Endothelial cell of umbilical vein (primary cell): ENCODE measurements around the gene AKNA. TPM values are rescaled to one million over a fixed set of nuclear protein-coding genes. Genes with fewer than 3 reads are reported as not detected.

Source experiments
- BruUV-seq: library from RNA; stranded (reverse); fragments of 400-500 nt; replicated peaks from 2 replicates; lab custom pipeline; 2021; lab: Mats Ljungman, UMichigan
- CTCF ChIA-PET: fragments of 300-600, 350-600 bp; sonication (Branson Sonifier 250); formaldehyde crosslinking; loops from one replicate; lab custom pipeline; 2021; ENCODE audit warnings: antibody characterized with exemption, inconsistent platforms; lab: Charles Lee
- POLR2A ChIA-PET: fragments of 300-600, 350-600 bp; sonication (Branson Sonifier 250); formaldehyde crosslinking; loops from one replicate; lab custom pipeline; 2021; ENCODE audit warnings: antibody characterized with exemption, inconsistent platforms; lab: Charles Lee
- DNase-seq: peaks from one replicate; pipeline ENCODE4 v3.0.0-alpha.2; 2011; ENCODE audit warnings: low read depth, low spot score
- FAIRE-seq: peaks from 2 replicates; lab custom pipeline; 2011; peaks lifted over from hg19 to GRCh38; lab: Jason Lieb, UNC
- H2AFZ ChIP-seq: 2 replicates; pipeline ENCODE4 v1.6.0; 2012; ENCODE audit warnings: low read depth, low read length, control low read depth, inconsistent platforms
- H3K27ac ChIP-seq: 2 replicates; pipeline ENCODE4 v1.5.1; 2011; ENCODE audit warnings: low read depth, mild to moderate bottlenecking, control low read depth, low read length, moderate library complexity; ENCODE audit not compliant: insufficient read depth
- H3K27me3 ChIP-seq, 2 experiments: 2 replicates each; pipeline versions ENCODE4 v1.6.0 to v1.6.1; 2011; ENCODE audit warnings: low read length in 2 of 2, mixed read lengths in 1 of 2; ENCODE audit not compliant: control insufficient read depth in 2 of 2, insufficient read depth in 2 of 2
- H3K36me3 ChIP-seq, 2 experiments: 2 replicates in 1 of 2; 3 replicates in 1 of 2; pipeline ENCODE4 v1.5.1; 2011; ENCODE audit warnings: low read length in 2 of 2, mild to moderate bottlenecking in 1 of 2, moderate library complexity in 1 of 2; ENCODE audit not compliant: control insufficient read depth in 2 of 2, insufficient read depth in 2 of 2; ENCODE audit errors: extremely low read depth in 1 of 2
- H3K4me1 ChIP-seq: 3 replicates; pipeline ENCODE4 v1.5.1; 2011; ENCODE audit warnings: mild to moderate bottlenecking, low read length; ENCODE audit not compliant: control insufficient read depth, insufficient read depth; ENCODE audit errors: extremely low read depth
- H3K4me2 ChIP-seq: 2 replicates; pipeline ENCODE4 v1.6.1; 2011; ENCODE audit warnings: low read length, control low read depth, mixed read lengths; ENCODE audit not compliant: insufficient read depth
- H3K4me3 ChIP-seq, 3 experiments: fragments of 200-600 bp in 1 of 3; sonication (generic), shearing (Covaris generic) in 1 of 3; replicated peaks in 1 of 3; 2 replicates each; pipeline ENCODE4 v1.5.1; 2011 to 2016; ENCODE audit warnings: control low read depth in 3 of 3, low read length in 3 of 3, mild to moderate bottlenecking in 2 of 3, inconsistent platforms in 1 of 3, low read depth in 1 of 3, moderate library complexity in 1 of 3; ENCODE audit not compliant: insufficient read depth in 1 of 3
- H3K79me2 ChIP-seq: 2 replicates; pipeline ENCODE4 v1.6.0; 2012; ENCODE audit warnings: low read length, inconsistent platforms; ENCODE audit not compliant: control insufficient read depth, insufficient read depth
- H3K9ac ChIP-seq: replicated peaks from 2 replicates; pipeline ENCODE3; 2011; ENCODE audit warnings: low read length, control low read depth; ENCODE audit not compliant: insufficient read depth; ENCODE audit errors: extremely low read depth
- H3K9me1 ChIP-seq: replicated peaks from 3 replicates; pipeline ENCODE4 v1.6.0; 2011; ENCODE audit warnings: mild to moderate bottlenecking, low read length; ENCODE audit not compliant: control insufficient read depth, insufficient read depth; ENCODE audit errors: extremely low read depth
- H3K9me3 ChIP-seq: replicated peaks from 2 replicates; pipeline ENCODE4 v1.5.1; 2012; ENCODE audit warnings: low read length, inconsistent platforms; ENCODE audit not compliant: control insufficient read depth, insufficient read depth
- H4K20me1 ChIP-seq: replicated peaks from 2 replicates; pipeline ENCODE3; 2011; ENCODE audit warnings: mild to moderate bottlenecking, low read length; ENCODE audit not compliant: control insufficient read depth, insufficient read depth; ENCODE audit errors: extremely low read depth
- CTCF ChIP-seq, 2 donors: IDR thresholded peaks; 1 replicate in 1 of 2; 2 replicates in 1 of 2; pipeline ENCODE4 v1.5.1; 2011; ENCODE audit warnings: low read length in 2 of 2, mild to moderate bottlenecking in 2 of 2, moderate library complexity in 2 of 2, control low read depth in 1 of 2, inconsistent platforms in 1 of 2, low read depth in 1 of 2; ENCODE audit not compliant: insufficient read depth in 1 of 2; ENCODE audit errors: extremely low read depth in 1 of 2
- EZH2 ChIP-seq: IDR thresholded peaks from 2 replicates; pipeline ENCODE4 v1.6.1; 2012; ENCODE audit warnings: borderline replicate concordance, low read depth, mild to moderate bottlenecking, moderate library complexity, low read length, inconsistent platforms; ENCODE audit not compliant: severe bottlenecking
- FOS ChIP-seq: IDR thresholded peaks from 2 replicates; pipeline ENCODE4 v1.6.1; 2011; ENCODE audit warnings: mild to moderate bottlenecking, low read length, moderate library complexity, borderline replicate concordance; ENCODE audit not compliant: insufficient read depth
- GATA2 ChIP-seq: IDR thresholded peaks from 2 replicates; pipeline ENCODE4 v1.7.0; 2011; ENCODE audit warnings: low read depth, mild to moderate bottlenecking, moderate library complexity, mixed read lengths, low read length; ENCODE audit not compliant: insufficient read length, insufficient read depth
- JUN ChIP-seq: IDR thresholded peaks from 2 replicates; pipeline ENCODE4 v1.6.1; 2011; ENCODE audit warnings: borderline replicate concordance, low read depth; ENCODE audit not compliant: insufficient read length, insufficient read depth
- MAX ChIP-seq: IDR thresholded peaks from 2 replicates; pipeline ENCODE4 v1.6.1; 2011; ENCODE audit not compliant: insufficient read depth, insufficient read length
- MYC ChIP-seq: IDR thresholded peaks from one replicate; pipeline ENCODE4 v1.6.1; 2011; ENCODE audit warnings: mild to moderate bottlenecking, low read depth, low read length
- POLR2A ChIP-seq: IDR thresholded peaks from 2 replicates; pipeline ENCODE4 v1.6.1; 2012; ENCODE audit warnings: low read depth, mild to moderate bottlenecking, control low read depth, low read length
- POLR2AphosphoS5 ChIP-seq: IDR thresholded peaks from 2 replicates; pipeline ENCODE4 v1.6.1; 2012; ENCODE audit warnings: low read depth, mild to moderate bottlenecking, control low read depth, low read length, moderate library complexity; ENCODE audit not compliant: insufficient read depth
- dilution Hi-C: fragments of 300-500 bp; cut with MboI; formaldehyde crosslinking; loops from one replicate; pipeline ENCODE4 v1.15.0; 2019; ENCODE audit warnings: low sequenced_read_pairs; ENCODE audit not compliant: extremely low pct_ligation_motif_present
- intact Hi-C: fragments of 100-400 bp; cut with micrococcal nuclease; formaldehyde crosslinking; loops from one replicate; pipeline ENCODE4 v1.10.0; 2022
- polyA plus RNA-seq, 4 experiments: library from polyadenylated mRNA; depleted of rRNA in 3 of 4; stranded (reverse) in 3 of 4; unstranded in 1 of 4; fragments of >200 nt; gene quantifications; 2 replicates each; pipeline versions ENCODE4 v1.2.1 to v1.2.3, GENCODE V29; 2011 to 2012; ENCODE audit warnings: missing spikeins in 1 of 4
- total RNA-seq: library from RNA; stranded (reverse); gene quantifications from 2 replicates; pipeline ENCODE4 v1.2.3, GENCODE V29; 2021

Gene AKNA
- total and polyA plus RNA-seq, 2 donors (not counting 3 experiments of a cell fraction or from before 2014, with no cell fraction given): 11.3 to 22.4 TPM

- ChIA-PET CTCF (interaction anchor here (0.6 kb wide), 1 partner anchor 994 kb away, joined by 3 read pairs; no protein-coding TSS in a partner anchor), POLR2A (no interaction called here)
- no peak overlapping the region for H3K27ac ChIP-seq
- H3K4me3 ChIP-seq: no peak overlapping the region
- H3K9ac ChIP-seq: no peak overlapping the region
- no peaks in the 10 kb centered on the region for H3K9me3 ChIP-seq
- no peak overlapping the region for H2AFZ ChIP-seq
- no peaks in the 10 kb centered on the region for H4K20me1 ChIP-seq
- no peak for TF ChIP-seq POLR2AphosphoS5
- TF ChIP-seq MYC: no peak
- no peak for TF ChIP-seq MAX
- no peak for TF ChIP-seq CTCF (IDR thresholded peaks at IDR 0.05; ENCODE audit: extremely low read depth in 1 of 2, insufficient read depth in 1 of 2, low read depth in 1 of 2, low read length in 2 of 2)
- no peak for TF ChIP-seq GATA2
- no peak for TF ChIP-seq EZH2
- no peak for TF ChIP-seq POLR2A
- TF ChIP-seq FOS: no peak
- no peak for TF ChIP-seq JUN
- dilution Hi-C loops: no loop called here
- no TSS peak for BruUV-seq
- intact Hi-C loops: no loop called here
- DNase-seq (no peak), FAIRE-seq (no peak)
- peaks cover 15% of the 10 kb centered on the region for H3K4me1 ChIP-seq
- no peak overlapping the region for H3K4me2 ChIP-seq
- H3K79me2 ChIP-seq: no peaks in the 10 kb centered on the region
- H3K9me1 ChIP-seq: no peaks in the 10 kb centered on the region
- no peaks in the 10 kb centered on the region for H3K27me3 ChIP-seq
- H3K36me3 ChIP-seq: peaks cover 4 to 24% of the 10 kb centered on the region in 2 experiments
These were observed 19.8 kb downstream of the AKNA start for GRCh38 chr9:114367772-114368569.
